Measurements from ENCODE around the gene PRMT1. TPM values are rescaled to one million over a fixed set of nuclear protein-coding genes. Genes with fewer than 3 reads are reported as not detected.

The PRMT1 gene
- total and polyA plus RNA-seq, 9 of the 15 experiments (the other 6 are each of a cell fraction or from before 2014, with no cell fraction given): 13.3 to 464 (median 326) TPM

DNA sequence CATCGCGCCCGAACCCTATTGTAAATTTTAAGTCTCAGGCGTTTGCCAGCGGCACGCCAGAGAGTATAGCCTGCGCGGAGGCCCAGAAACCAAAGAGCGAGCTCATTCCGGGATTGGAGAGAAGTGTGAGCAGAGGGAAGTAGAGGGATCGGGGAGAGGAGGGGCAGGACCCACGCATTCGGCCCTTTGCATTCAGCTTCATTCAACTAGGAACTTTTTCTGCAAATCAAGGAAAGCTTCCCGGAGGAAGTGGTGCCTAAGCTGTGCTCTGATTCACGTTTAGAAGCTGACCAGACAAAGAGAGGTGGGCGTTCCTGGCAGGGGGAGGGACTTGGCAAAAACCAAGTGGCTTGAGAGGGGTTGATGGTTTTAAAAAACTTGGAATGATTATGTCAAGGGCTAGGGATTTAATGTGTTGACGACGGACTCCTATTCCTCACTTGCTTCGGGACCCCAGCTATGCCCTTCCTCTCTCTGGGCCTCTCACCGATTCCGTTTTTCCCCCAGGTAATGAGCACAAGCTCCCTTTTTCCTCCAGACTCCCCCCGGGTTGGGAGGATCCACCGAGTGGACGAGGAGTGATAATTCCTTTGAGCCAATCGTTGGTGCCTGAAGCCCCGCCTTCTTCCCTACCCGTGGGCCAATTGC is 811 bp upstream of the PRMT1 start (continued):
- TF ChIP-seq, protein P1, sequence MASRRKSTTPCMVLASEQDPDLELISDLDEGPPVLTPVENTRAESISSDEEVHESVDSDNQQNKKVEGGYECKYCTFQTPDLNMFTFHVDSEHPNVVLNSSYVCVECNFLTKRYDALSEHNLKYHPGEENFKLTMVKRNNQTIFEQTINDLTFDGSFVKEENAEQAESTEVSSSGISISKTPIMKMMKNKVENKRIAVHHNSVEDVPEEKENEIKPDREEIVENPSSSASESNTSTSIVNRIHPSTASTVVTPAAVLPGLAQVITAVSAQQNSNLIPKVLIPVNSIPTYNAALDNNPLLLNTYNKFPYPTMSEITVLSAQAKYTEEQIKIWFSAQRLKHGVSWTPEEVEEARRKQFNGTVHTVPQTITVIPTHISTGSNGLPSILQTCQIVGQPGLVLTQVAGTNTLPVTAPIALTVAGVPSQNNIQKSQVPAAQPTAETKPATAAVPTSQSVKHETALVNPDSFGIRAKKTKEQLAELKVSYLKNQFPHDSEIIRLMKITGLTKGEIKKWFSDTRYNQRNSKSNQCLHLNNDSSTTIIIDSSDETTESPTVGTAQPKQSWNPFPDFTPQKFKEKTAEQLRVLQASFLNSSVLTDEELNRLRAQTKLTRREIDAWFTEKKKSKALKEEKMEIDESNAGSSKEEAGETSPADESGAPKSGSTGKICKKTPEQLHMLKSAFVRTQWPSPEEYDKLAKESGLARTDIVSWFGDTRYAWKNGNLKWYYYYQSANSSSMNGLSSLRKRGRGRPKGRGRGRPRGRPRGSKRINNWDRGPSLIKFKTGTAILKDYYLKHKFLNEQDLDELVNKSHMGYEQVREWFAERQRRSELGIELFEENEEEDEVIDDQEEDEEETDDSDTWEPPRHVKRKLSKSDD (conservative IDR thresholded peaks at IDR 0.05; ENCODE audit: low read length): no peak
- TF ChIP-seq, protein P2, sequence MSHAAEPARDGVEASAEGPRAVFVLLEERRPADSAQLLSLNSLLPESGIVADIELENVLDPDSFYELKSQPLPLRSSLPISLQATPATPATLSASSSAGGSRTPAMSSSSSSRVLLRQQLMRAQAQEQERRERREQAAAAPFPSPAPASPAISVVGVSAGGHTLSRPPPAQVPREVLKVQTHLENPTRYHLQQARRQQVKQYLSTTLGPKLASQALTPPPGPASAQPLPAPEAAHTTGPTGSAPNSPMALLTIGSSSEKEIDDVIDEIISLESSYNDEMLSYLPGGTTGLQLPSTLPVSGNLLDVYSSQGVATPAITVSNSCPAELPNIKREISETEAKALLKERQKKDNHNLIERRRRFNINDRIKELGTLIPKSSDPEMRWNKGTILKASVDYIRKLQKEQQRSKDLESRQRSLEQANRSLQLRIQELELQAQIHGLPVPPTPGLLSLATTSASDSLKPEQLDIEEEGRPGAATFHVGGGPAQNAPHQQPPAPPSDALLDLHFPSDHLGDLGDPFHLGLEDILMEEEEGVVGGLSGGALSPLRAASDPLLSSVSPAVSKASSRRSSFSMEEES (CRISPR knock-in tag; IDR thresholded peaks at IDR 0.05): no peak
- TF ChIP-seq ZNF316 (IDR thresholded peaks at IDR 0.05) (no peak), ZNF436 (CRISPR knock-in tag; IDR thresholded peaks at IDR 0.05) (peak; percentile 99), XRCC3 (IDR thresholded peaks at IDR 0.05) (no peak), ZNF239 (CRISPR knock-in tag; IDR thresholded peaks at IDR 0.05) (no peak), ELK1 (CRISPR knock-in tag; IDR thresholded peaks at IDR 0.05) (no peak), MTA3 (IDR thresholded peaks at IDR 0.05; ENCODE audit: borderline replicate concordance) (no peak; the same call in 1 of the 2 replicates), SRSF1 (IDR thresholded peaks at IDR 0.05; ENCODE audit: low read depth, low read length) (no peak), MAFK (IDR thresholded peaks at IDR 0.05; ENCODE audit: low read length) (no peak), ZNF583 (CRISPR knock-in tag; IDR thresholded peaks at IDR 0.05) (0 out of 2 replicates have a peak, but pooled peaks have one; percentile 7), XRCC5 (IDR thresholded peaks at IDR 0.05; ENCODE audit: low read depth, low read length) (peak; percentile 33; the same call in 1 of the 2 replicates), NCOA1 (IDR thresholded peaks at IDR 0.05; ENCODE audit: low read depth) (peak; percentile 55; the same call in 1 of the 2 replicates), DDX20 (tag; IDR thresholded peaks at IDR 0.05; ENCODE audit: low read depth) (no peak)
- TF ChIP-seq, protein P3, sequence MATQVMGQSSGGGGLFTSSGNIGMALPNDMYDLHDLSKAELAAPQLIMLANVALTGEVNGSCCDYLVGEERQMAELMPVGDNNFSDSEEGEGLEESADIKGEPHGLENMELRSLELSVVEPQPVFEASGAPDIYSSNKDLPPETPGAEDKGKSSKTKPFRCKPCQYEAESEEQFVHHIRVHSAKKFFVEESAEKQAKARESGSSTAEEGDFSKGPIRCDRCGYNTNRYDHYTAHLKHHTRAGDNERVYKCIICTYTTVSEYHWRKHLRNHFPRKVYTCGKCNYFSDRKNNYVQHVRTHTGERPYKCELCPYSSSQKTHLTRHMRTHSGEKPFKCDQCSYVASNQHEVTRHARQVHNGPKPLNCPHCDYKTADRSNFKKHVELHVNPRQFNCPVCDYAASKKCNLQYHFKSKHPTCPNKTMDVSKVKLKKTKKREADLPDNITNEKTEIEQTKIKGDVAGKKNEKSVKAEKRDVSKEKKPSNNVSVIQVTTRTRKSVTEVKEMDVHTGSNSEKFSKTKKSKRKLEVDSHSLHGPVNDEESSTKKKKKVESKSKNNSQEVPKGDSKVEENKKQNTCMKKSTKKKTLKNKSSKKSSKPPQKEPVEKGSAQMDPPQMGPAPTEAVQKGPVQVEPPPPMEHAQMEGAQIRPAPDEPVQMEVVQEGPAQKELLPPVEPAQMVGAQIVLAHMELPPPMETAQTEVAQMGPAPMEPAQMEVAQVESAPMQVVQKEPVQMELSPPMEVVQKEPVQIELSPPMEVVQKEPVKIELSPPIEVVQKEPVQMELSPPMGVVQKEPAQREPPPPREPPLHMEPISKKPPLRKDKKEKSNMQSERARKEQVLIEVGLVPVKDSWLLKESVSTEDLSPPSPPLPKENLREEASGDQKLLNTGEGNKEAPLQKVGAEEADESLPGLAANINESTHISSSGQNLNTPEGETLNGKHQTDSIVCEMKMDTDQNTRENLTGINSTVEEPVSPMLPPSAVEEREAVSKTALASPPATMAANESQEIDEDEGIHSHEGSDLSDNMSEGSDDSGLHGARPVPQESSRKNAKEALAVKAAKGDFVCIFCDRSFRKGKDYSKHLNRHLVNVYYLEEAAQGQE (IDR thresholded peaks at IDR 0.05; ENCODE audit: borderline replicate concordance): no peak
- TF ChIP-seq, protein P3 (CRISPR knock-in tag; IDR thresholded peaks at IDR 0.05; ENCODE audit: low read depth): no peak
